GDM1 (cell line): Measurements from ENCODE around the gene SULT1A3.
A peak's percentile ranks its signal among the peaks of the same experiment; 100 is the strongest.
"Not testable (repeated sequence)": the region's sequence is repeated elsewhere in the genome, so short reads cannot be mapped to it uniquely, and the experiment has no call there.

Experiments used
- DNase-seq: peaks from one replicate; lab custom pipeline; 2025; lab: John Stamatoyannopoulos, UW

Gene SULT1A3

DNA sequence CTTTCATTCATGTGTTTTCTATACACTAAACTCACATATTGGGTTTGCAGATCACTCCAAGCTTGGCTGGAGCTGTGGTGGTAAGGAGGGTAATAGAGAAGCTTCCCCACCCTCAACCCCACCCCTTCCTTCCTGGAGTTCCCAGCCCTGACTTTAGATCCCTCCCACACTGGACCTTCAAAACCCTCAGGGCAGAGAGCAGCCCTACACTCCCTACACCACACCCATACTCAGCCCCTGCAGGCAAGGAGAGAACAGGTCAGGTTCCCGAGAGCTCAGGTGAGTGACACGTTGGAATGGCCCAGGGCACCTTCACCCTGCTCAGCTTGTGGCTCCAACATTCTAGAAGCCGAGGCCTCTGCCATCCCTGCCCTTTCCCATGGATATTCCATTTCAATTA lies at the start of gene SULT1A3:
Gene SULT1A3, plus strand, starts transcription at position 207 of the 400 bp plus-strand sequence. CDS start 1,474 bp downstream, outside the sequence.
- DNase-seq, result not testable (repeated sequence)

DNA sequence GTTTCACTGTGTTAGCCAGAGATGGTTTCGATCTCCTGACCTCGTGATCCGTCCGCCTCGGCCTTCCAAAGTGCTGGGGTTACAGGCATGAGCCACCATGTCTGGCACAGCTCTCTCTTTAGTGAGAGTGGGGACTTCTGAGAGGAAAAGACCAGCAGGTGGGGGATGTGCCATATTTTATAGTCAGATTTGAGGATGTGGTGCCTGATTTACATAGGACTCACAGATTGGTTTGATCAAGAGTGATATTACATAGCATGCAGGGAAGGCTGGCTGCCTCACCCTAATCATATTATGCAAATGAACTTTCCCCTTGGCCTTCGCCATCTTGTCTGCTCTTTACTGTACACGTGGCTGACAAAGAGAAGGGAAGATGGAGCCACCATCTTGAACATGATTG lies 48.0 kb upstream of the SULT1A3 start:
- DNase-seq, result no peak

GRCh38 chr16:30152517-30152916 lies 46.5 kb upstream of the SULT1A3 start:
- no peak for DNase-seq

- no peak for DNase-seq
These were observed 43.9 kb upstream of the SULT1A3 start for GRCh38 chr16:30155188-30155587.

DNA sequence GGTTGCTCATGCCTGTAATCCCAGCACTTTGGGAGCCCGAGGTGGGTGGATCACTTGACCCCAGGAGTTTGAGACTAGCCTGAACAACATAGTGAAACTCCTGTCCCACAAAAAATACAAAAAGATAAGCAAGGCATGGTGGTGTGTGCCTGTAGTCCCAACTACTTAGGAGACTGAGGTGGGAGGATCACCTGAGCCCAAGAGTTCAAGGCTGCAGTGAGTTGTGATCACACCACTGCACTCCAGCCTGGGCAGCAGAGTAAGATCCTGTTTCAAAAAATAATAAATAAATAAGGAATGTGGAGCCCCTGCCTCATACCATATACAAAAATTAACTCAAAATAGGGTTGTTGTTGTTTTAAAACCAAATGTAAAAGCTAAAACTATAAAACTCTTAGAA lies 41.8 kb upstream of the SULT1A3 start:
- DNase-seq, result no peak

- DNase-seq, result no peak
These were observed 35.5 kb upstream of the SULT1A3 start for GRCh38 chr16:30163538-30163937.

DNA sequence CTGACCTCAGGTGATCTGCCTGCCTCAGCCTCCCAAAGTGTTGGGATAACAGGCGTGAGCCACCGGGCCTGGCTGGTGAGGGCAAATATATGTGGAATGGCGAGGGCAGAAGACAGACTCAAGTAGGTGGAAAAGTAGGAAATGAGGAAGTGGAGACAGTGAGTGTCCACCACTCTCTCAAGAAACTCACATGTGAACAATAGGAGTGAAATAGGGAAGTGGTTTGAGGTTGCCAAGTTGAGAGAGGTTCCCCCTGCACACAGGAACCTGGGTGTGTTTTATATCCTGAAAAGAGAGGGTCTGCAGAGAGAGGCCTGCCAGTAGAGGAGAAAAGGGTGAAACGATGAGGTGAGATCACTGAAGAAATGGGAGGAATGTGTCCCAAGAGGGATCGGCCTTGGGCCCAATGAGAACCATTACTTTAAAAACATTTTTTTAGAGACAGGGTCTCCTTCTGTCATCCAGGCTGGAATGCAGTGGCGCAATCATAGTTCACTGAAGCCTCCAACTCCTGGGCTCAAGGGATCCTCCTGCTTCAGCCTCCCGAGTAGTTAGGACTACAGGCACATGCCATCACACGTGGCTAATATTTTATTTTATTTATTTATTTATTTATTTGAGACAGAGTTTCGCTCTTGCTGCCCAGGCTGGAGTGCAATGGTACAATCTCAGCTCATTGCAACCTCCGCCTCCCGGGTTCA lies 32.7 kb upstream of the SULT1A3 start:
- peak; percentile 86 for DNase-seq

DNA sequence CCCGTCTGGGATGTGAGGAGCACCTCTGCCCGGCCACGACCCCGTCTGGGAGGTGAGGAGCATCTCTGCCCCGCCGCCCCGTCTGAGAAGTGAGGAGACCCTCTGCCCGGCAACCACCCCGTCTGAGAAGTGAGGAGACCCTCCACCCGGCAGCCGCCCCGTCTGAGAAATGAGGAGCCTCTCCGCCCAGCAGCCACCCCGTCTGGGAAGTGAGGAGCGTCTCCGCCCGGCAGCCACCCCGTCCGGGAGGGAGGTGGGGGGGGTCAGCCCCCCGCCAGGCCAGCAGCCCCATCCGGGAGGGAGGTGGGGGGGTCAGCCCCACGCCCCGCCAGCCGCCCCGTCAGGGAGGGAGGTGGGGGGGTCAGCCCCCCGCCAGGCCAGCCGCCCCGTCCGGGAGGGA lies 30.3 kb upstream of the SULT1A3 start:
- not testable (repeated sequence) for DNase-seq

DNA sequence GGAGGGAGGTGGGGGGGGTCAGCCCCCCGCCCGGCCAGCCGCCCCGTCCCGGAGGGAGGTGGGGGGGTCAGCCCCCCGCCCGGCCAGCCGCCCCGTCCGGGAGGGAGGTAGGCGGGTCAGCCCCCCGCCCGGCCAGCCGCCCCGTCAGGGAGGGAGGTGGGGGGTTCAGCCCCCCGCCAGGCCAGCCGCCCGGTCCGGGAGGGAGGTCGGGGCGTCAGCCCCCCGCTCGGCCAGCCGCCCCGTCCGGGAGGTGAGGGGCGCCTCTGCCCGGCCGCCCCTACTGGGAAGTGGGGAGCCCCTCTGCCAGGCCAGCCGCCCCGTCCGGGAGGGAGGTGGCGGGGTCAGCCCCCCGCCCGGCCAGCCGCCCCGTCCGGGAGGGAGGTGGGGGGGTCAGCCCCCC lies 29.6 kb upstream of the SULT1A3 start:
- not testable (repeated sequence) for DNase-seq

DNA sequence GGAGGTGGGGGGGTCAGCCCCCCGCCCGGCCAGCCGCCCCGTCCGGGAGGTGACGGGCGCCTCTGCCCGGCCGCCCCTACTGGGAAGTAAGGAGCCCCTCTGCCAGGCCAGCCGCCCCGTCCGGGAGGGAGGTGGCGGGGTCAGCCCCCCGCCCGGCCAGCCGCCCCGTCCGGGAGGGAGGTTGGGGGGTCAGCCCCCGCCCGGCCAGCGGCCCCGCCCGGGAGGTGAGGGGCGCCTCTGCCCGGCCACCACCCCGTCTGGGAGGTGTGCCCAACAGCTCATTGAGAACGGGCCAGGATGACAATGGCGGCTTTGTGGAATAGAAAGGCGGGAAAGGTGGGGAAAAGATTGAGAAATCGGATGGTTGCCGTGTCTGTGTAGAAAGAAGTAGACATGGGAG lies 28.9 kb upstream of the SULT1A3 start:
- not testable (repeated sequence) for DNase-seq

GRCh38 chr16:30173054-30173453 lies 26.0 kb upstream of the SULT1A3 start:
- no peak for DNase-seq

- DNase-seq, result not testable (repeated sequence)
These were observed 22.2 kb upstream of the SULT1A3 start for GRCh38 chr16:30176876-30177275.

- no peak for DNase-seq
These were observed 19.9 kb upstream of the SULT1A3 start for GRCh38 chr16:30179195-30179594.

GRCh38 chr16:30179931-30180330 lies 19.1 kb upstream of the SULT1A3 start:
- DNase-seq, result no peak

- no peak for DNase-seq
These were observed 18.3 kb upstream of the SULT1A3 start for GRCh38 chr16:30180741-30181140.

DNA sequence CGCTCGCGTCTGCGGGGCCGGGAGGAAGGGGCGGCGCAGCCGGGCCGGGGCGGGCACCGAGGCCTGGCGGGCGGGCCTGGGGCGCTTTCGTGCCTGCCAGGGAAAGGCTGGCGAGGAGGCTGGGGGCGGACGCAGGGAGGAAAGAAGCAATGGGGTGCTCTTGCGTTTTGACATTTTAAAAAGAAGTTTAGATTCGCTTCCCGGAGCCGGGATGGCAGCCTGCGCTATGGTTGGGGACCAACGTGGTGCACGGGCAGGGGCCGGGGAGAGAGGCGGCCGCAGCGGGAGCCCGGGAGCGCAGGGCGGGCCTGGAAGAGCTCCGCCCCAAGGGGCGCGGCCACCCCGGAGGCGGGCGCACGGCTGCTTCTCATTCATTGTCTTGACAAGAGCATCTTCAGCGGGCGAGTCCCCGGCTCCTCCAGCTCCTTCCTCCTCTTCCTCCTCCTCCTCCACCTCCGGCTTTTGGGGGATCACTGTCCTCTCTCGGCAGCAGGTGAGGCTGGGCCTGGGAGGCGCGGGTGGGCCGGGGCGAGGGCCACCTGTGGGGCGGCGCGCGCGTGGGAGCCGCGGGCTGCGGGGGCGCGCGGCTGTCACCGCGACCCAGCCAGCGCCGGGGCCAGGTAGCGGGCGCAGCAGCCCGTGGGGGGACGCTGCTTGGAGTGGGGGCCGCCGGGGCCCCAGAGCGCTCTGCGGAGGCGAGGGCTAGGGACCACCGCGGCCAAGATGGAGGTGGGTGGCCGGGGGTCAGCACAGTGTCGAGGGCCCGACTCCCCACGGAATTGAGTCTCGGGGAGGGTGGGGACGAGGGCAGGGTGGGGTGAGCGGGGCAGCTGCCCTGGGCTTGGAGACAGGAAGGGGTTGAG lies 15.6 kb upstream of the SULT1A3 start, which contains the start of gene CORO1A:
Gene CORO1A, plus strand, starts transcription at position 370 of the 863 bp plus-strand sequence. CDS start 1,608 bp downstream, outside the sequence.
- peak; percentile 80 for DNase-seq

DNA sequence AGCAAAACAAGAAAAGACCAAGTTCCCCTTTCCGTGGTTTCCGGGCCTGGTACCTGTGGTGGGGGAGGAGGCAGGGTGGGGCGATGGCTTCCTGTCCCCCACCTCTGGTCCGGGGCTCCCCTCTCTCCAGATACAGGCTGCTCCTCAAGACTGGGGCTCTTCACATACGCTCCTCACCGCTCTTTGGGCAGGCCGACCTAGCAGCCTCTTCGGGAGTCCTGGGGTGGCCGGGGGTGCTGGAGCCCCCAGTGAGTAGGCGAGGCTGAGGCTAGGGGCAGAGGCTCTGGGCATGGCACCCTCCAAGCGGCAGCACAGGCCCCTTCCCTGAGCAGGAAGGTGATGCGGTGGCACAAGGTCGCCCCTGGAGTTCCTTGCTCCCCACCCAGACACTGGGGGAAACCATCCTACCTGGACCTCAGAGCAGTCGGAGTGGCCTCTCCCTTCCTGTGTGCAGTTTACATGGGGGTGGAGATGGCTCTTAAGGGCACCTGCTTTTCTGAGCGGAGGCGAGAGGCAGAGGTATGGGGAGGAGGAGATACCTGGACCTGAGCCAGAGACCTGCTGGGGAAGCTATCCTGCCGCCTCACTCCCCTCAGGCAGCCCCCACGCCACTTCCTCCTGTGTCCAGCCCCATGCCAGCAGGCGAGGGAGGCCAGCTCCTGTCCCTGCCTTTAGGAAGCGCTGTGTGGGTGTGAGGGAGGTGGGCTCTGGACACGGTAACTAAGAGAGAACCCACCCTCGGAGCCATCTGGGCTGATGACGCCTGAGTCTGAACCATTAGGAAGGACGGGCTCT lies 14.8 kb upstream of the SULT1A3 start:
- peak; percentile 62 for DNase-seq

GRCh38 chr16:30184891-30185682 lies 14.0 kb upstream of the SULT1A3 start:
- no peak for DNase-seq

DNA sequence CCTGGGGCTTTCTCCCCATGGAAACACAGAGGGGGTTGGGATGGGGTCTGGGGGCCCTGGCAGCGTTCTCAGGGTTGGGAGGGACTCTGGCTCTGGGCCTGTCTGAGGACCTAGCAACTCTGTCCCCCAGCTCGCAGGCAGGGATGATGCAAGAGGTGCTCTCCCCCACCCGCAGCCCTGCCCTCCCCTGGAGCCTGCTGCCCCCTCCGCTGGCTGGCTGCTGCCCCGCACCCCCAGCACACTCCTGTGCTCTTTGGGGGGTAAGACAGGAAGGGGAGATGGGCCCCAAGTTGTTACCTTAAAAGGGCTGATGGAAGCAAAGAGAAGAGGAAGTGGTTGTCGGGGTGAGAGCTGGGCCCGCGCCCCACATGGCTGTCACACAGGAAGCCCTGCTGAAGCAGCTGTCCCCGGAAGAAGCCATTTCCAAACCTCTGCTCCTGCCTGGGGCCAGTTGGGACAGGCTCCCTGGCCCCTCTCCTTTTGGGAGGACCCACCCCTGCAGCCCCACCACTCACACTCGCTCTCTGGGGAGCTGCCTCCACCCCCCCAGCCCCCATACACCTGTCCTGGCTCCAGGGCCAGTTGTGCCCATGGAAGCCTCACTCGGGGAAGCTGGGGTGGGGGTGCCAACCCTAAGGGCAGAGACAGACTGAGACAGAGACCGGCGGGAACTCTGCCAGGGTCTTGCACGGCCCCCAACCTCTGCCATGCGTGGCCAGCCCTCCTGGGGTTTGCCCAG lies 13.2 kb upstream of the SULT1A3 start:
- DNase-seq, result peak; percentile 22

DNA sequence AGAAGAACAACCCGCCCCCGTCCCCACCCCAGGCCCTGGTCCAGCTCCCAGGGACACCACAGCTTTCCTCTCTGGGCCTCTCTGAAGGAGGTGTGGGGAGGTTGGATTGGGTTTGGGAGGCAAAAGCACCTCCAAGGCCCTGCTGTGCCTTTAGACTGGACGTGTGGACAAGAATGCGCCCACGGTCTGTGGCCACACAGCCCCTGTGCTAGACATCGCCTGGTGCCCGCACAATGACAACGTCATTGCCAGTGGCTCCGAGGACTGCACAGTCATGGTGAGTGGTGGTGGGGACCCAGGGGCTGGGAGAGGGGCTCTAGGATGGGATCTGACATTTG lies 12.6 kb upstream of the SULT1A3 start:
- no peak for DNase-seq
